Ureter (tissue), 1 donor: Measurements from ENCODE around the gene RAB20. TPM values are rescaled to one million over a fixed set of nuclear protein-coding genes. Genes with fewer than 3 reads are reported as not detected.
"Not testable (repeated sequence)": the region's sequence is repeated elsewhere in the genome, so short reads cannot be mapped to it uniquely, and the experiment has no call there.

Experiments
- DNase-seq: peaks from one replicate; pipeline ENCODE4 v3.0.0-alpha.2; 2020; ENCODE audit warnings: low spot score
- total RNA-seq: library from RNA; stranded (reverse); gene quantifications from one replicate; pipeline ENCODE4 v1.2.4, GENCODE V29; 2023
- donor health status: DM: yes; HTN: yes; CAD: no.

The RAB20 gene
- total RNA-seq, 1 donor from 2014 or later: 35.4 TPM

GRCh38 chr13:110509971-110510786 is 51.3 kb downstream of the RAB20 start:
- no peak for DNase-seq

- DNase-seq: no peak
Observed at GRCh38 chr13:110509478-110509926, 52.0 kb downstream of the RAB20 start.

GRCh38 chr13:110507678-110508381 is 53.7 kb downstream of the RAB20 start:
- peak; percentile 80 for DNase-seq

- peak; percentile 84 for DNase-seq
Observed at GRCh38 chr13:110506859-110507566, 54.5 kb downstream of the RAB20 start.

GRCh38 chr13:110506396-110506795 is 55.1 kb downstream of the RAB20 start:
- no peak for DNase-seq

GRCh38 chr13:110505594-110505993 is 55.9 kb downstream of the RAB20 start:
- DNase-seq: no peak

GRCh38 chr13:110503979-110504499 is 57.5 kb downstream of the RAB20 start:
- DNase-seq: no peak

GRCh38 chr13:110503037-110503901 is 58.3 kb downstream of the RAB20 start:
- DNase-seq: no peak

GRCh38 chr13:110501188-110501587 is 60.3 kb downstream of the RAB20 start:
- no peak for DNase-seq

- no peak for DNase-seq
Observed at GRCh38 chr13:110500341-110500740, 61.2 kb downstream of the RAB20 start.

- DNase-seq: no peak
Observed at GRCh38 chr13:110499621-110500281, 61.8 kb downstream of the RAB20 start.

- no peak for DNase-seq
Observed at GRCh38 chr13:110498765-110499164, 62.8 kb downstream of the RAB20 start.

GRCh38 chr13:110498327-110498726 is 63.2 kb downstream of the RAB20 start:
- DNase-seq: no peak

GRCh38 chr13:110497896-110498295 is 63.6 kb downstream of the RAB20 start:
- DNase-seq: not testable (repeated sequence)

- no peak for DNase-seq
Observed at GRCh38 chr13:110497003-110497402, 64.5 kb downstream of the RAB20 start.

- DNase-seq: no peak
Observed at GRCh38 chr13:110496281-110496680, 65.2 kb downstream of the RAB20 start.

GRCh38 chr13:110495881-110496280 is 65.6 kb downstream of the RAB20 start:
- DNase-seq: no peak

- no peak for DNase-seq
Observed at GRCh38 chr13:110495376-110495775, 66.1 kb downstream of the RAB20 start.

- DNase-seq: no peak
Observed at GRCh38 chr13:110493613-110494012, 67.9 kb downstream of the RAB20 start.
